HepG2 (cell line): ENCODE measurements around the gene ZNF226. TPM values are rescaled to one million over a fixed set of nuclear protein-coding genes. Genes with fewer than 3 reads are reported as not detected.

Experiments
- AGO1 ChIP-seq: fragments of 200-400 bp; formaldehyde crosslinking; IDR thresholded peaks from 2 replicates; pipeline ENCODE4 v1.6.1; 2017; ENCODE audit warnings: mild to moderate bottlenecking, low read depth, low read length, moderate library complexity; ENCODE audit not compliant: poor library complexity, severe bottlenecking
- ASH2L ChIP-seq: fragments of 300-600, 200-600 bp; sonication (generic); IDR thresholded peaks from 2 replicates; pipeline ENCODE4 v1.7.0; 2017; ENCODE audit warnings: low read depth, mild to moderate bottlenecking, moderate library complexity, mixed read lengths, low read length; ENCODE audit not compliant: insufficient read length
- FLYWCH1 ChIP-seq: sonication (generic); formaldehyde crosslinking; IDR thresholded peaks from 2 replicates; pipeline ENCODE4 v1.8.1; 2023; ENCODE audit warnings: mild to moderate bottlenecking, missing genetic modification reagents
- FOXA3 ChIP-seq: IDR thresholded peaks from 2 replicates; pipeline ENCODE4 v1.6.1; 2016; ENCODE audit warnings: missing genetic modification reagents, missing compliant biosample characterization
- IRX3 ChIP-seq: sonication (generic); formaldehyde crosslinking; IDR thresholded peaks from 2 replicates; pipeline ENCODE4 v1.8.1; 2023; ENCODE audit warnings: mild to moderate bottlenecking, low read depth, missing genetic modification reagents, borderline replicate concordance
- KAT7 ChIP-seq: IDR thresholded peaks from 2 replicates; pipeline ENCODE4 v1.6.1; 2018; ENCODE audit warnings: borderline replicate concordance, missing compliant biosample characterization
- KDM2A ChIP-seq: sonication (generic); formaldehyde crosslinking; IDR thresholded peaks from 2 replicates; pipeline ENCODE4 v1.4.0; 2020; ENCODE audit warnings: low read depth, missing genetic modification reagents, borderline replicate concordance
- MTF2 ChIP-seq: sonication (generic); formaldehyde crosslinking; IDR thresholded peaks from 2 replicates; pipeline ENCODE4 v1.5.0; 2020; ENCODE audit warnings: missing genetic modification reagents, borderline replicate concordance
- RXRB ChIP-seq: IDR thresholded peaks from 2 replicates; pipeline ENCODE4 v1.6.1; 2016; ENCODE audit warnings: borderline replicate concordance, missing genetic modification reagents, missing compliant biosample characterization
- SKI ChIP-seq: fragments of 450-650 bp; IDR thresholded peaks from one replicate; pipeline ENCODE4 v1.6.1; 2018; ENCODE audit warnings: mild to moderate bottlenecking; ENCODE audit not compliant: partially characterized antibody
- SRSF1 ChIP-seq: fragments of 200-400 bp; formaldehyde crosslinking; optimal IDR thresholded peaks from 2 replicates; pipeline ENCODE3; 2017; ENCODE audit warnings: mild to moderate bottlenecking, low read depth, low read length, moderate library complexity
- SRSF9 ChIP-seq: fragments of 200-400 bp; formaldehyde crosslinking; IDR thresholded peaks from 2 replicates; pipeline ENCODE4 v1.6.1; 2018; ENCODE audit warnings: borderline replicate concordance, mild to moderate bottlenecking, low read depth, low read length; ENCODE audit not compliant: insufficient read depth, poor library complexity, severe bottlenecking
- ZEB1 ChIP-seq: IDR thresholded peaks from 2 replicates; pipeline ENCODE4 v1.6.1; 2012; ENCODE audit warnings: mild to moderate bottlenecking, low read depth, inconsistent platforms; ENCODE audit not compliant: insufficient replicate concordance
- ZFP62 ChIP-seq: sonication (generic); formaldehyde crosslinking; IDR thresholded peaks from 2 replicates; pipeline ENCODE4 v1.4.0; 2020; ENCODE audit warnings: missing genetic modification reagents
- ZNF24 ChIP-seq: fragments of 450-650 bp; IDR thresholded peaks from 2 replicates; pipeline ENCODE4 v1.6.1; 2017; ENCODE audit warnings: antibody characterized with exemption, mild to moderate bottlenecking
- ZNF333 ChIP-seq: sonication (generic); formaldehyde crosslinking; IDR thresholded peaks from 2 replicates; pipeline ENCODE4 v1.4.0; 2020; ENCODE audit warnings: mild to moderate bottlenecking, missing genetic modification reagents, borderline replicate concordance
- ZNF629 ChIP-seq: sonication (generic); formaldehyde crosslinking; conservative IDR thresholded peaks from 2 replicates; pipeline ENCODE4 v1.5.0; 2020; ENCODE audit warnings: missing genetic modification reagents
- ZNF724P ChIP-seq: sonication (generic); formaldehyde crosslinking; IDR thresholded peaks from 2 replicates; pipeline ENCODE4 v1.8.0; 2022; ENCODE audit warnings: missing genetic modification reagents, borderline replicate concordance
- ZNF775 ChIP-seq: sonication (generic); formaldehyde crosslinking; IDR thresholded peaks from 2 replicates; pipeline ENCODE4 v1.4.0; 2020; ENCODE audit warnings: missing genetic modification reagents, mild to moderate bottlenecking, moderate library complexity, borderline replicate concordance
- ZSCAN9 ChIP-seq: IDR thresholded peaks from 2 replicates; pipeline ENCODE4 v1.6.1; 2016; ENCODE audit warnings: borderline replicate concordance
- polyA plus RNA-seq, 8 experiments: library from polyadenylated mRNA; depleted of rRNA in 3 of 8; stranded (reverse) in 7 of 8; unstranded in 1 of 8; fragments of >200 nt; fragmentation: Illumina TruSeq in 4 of 8; extraction: Trizol in 4 of 8; gene quantifications; 2 replicates each; pipeline versions ENCODE4 v1.2.1 to v1.2.3, GENCODE V29; 2011 to 2016; ENCODE audit warnings: low read depth in 4 of 8, missing spikeins in 1 of 8, mixed read lengths in 1 of 8; ENCODE audit not compliant: insufficient read depth in 1 of 8
- total RNA-seq, 5 experiments: library from RNA; depleted of rRNA; stranded (reverse); fragments of >200 nt; fragmentation: Illumina TruSeq; extraction: Trizol; gene quantifications; 2 replicates each; pipeline ENCODE4 v1.2.3, GENCODE V29; 2016; ENCODE audit warnings: low read depth in 1 of 5
- TF ChIP-seq, protein P1 (sequence below): sonication (generic); formaldehyde crosslinking; IDR thresholded peaks from 2 replicates; pipeline ENCODE4 v1.4.0; 2020; ENCODE audit warnings: mild to moderate bottlenecking, missing genetic modification reagents
- TF ChIP-seq, protein P2 (sequence below): sonication (generic); IDR thresholded peaks from 2 replicates; pipeline ENCODE4 v1.6.1; 2016; ENCODE audit warnings: low read depth, borderline replicate concordance
- TF ChIP-seq, protein P3 (sequence below): sonication (generic); formaldehyde crosslinking; IDR thresholded peaks from 2 replicates; pipeline ENCODE4 v1.4.0; 2020; ENCODE audit warnings: missing genetic modification reagents, borderline replicate concordance

The ZNF226 gene
- total and polyA plus RNA-seq, 2 of the 13 experiments (the other 11 are each of a cell fraction or from before 2014, with no cell fraction given), result 8.3 to 16.0 TPM

DNA sequence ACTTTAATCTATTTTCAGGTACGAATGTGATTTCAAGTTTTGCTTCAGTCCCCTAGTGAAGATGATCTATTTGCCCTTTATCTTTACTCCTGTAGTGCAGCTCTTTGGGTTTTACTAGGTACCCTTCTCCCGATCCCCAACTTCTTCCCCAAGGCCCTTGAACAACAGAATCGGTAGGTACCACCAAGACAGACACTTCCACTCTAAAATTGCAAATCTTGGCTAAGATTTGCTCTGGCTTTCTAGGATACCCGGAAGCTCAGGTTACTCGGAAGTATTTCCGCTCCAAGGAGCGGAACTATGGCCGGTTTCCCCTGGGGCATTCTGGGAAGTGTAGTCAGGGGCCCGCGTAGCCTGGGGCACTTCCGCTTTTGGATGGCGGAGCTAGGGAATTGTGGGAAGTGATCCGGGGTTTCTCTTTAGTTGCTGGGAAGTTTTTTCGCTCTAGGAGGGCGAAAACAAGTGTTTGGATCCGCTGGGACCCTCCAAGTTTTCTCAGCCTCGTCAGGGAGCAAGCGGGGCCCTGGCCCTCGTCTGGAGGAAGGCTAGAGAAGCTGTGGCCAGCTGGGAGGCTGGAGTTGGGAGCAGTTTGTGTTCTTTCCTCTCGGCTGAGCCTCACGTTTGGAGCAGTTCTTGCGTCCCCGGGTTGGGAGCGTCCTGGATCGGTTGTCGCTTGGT is 42.4 kb downstream of the ZNF226 start (continued):
- TF ChIP-seq ZSCAN9 (CRISPR knock-in tag) (0 out of 2 replicates have a peak, but pooled peaks have one; percentile 39), ZNF333 (CRISPR knock-in tag) (0 out of 2 replicates have a peak, but pooled peaks have one; percentile 67), SRSF9 (no peak), SKI (no peak), RXRB (CRISPR knock-in tag) (0 out of 2 replicates have a peak, but pooled peaks have one; percentile 30), IRX3 (CRISPR knock-in tag) (no peak), FOXA3 (CRISPR knock-in tag) (no peak), SRSF1 (no peak), KDM2A (CRISPR knock-in tag) (peak; percentile 64), MTF2 (peak; percentile 35; the same call in 1 of the 2 replicates), AGO1 (no peak), ZNF775 (0 out of 2 replicates have a peak, but pooled peaks have one; percentile 45), ZFP62 (CRISPR knock-in tag) (no peak), ZNF24 (no peak), FLYWCH1 (CRISPR knock-in tag) (no peak), ASH2L (peak; percentile 58), ZEB1 (peak; percentile 34), ZNF629 (CRISPR knock-in tag) (no peak), ZNF724P (no peak), KAT7 (peak; percentile 38; the same call in 1 of the 2 replicates)
- TF ChIP-seq, protein P1, sequence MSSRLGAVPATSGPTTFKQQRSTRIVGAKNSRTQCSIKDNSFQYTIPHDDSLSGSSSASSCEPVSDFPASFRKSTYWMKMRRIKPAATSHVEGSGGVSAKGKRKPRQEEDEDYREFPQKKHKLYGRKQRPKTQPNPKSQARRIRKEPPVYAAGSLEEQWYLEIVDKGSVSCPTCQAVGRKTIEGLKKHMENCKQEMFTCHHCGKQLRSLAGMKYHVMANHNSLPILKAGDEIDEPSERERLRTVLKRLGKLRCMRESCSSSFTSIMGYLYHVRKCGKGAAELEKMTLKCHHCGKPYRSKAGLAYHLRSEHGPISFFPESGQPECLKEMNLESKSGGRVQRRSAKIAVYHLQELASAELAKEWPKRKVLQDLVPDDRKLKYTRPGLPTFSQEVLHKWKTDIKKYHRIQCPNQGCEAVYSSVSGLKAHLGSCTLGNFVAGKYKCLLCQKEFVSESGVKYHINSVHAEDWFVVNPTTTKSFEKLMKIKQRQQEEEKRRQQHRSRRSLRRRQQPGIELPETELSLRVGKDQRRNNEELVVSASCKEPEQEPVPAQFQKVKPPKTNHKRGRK (CRISPR knock-in tag), result no peak
- TF ChIP-seq, protein P2, sequence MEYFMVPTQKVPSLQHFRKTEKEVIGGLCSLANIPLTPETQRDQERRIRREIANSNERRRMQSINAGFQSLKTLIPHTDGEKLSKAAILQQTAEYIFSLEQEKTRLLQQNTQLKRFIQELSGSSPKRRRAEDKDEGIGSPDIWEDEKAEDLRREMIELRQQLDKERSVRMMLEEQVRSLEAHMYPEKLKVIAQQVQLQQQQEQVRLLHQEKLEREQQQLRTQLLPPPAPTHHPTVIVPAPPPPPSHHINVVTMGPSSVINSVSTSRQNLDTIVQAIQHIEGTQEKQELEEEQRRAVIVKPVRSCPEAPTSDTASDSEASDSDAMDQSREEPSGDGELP, result no peak
- TF ChIP-seq, protein P3, sequence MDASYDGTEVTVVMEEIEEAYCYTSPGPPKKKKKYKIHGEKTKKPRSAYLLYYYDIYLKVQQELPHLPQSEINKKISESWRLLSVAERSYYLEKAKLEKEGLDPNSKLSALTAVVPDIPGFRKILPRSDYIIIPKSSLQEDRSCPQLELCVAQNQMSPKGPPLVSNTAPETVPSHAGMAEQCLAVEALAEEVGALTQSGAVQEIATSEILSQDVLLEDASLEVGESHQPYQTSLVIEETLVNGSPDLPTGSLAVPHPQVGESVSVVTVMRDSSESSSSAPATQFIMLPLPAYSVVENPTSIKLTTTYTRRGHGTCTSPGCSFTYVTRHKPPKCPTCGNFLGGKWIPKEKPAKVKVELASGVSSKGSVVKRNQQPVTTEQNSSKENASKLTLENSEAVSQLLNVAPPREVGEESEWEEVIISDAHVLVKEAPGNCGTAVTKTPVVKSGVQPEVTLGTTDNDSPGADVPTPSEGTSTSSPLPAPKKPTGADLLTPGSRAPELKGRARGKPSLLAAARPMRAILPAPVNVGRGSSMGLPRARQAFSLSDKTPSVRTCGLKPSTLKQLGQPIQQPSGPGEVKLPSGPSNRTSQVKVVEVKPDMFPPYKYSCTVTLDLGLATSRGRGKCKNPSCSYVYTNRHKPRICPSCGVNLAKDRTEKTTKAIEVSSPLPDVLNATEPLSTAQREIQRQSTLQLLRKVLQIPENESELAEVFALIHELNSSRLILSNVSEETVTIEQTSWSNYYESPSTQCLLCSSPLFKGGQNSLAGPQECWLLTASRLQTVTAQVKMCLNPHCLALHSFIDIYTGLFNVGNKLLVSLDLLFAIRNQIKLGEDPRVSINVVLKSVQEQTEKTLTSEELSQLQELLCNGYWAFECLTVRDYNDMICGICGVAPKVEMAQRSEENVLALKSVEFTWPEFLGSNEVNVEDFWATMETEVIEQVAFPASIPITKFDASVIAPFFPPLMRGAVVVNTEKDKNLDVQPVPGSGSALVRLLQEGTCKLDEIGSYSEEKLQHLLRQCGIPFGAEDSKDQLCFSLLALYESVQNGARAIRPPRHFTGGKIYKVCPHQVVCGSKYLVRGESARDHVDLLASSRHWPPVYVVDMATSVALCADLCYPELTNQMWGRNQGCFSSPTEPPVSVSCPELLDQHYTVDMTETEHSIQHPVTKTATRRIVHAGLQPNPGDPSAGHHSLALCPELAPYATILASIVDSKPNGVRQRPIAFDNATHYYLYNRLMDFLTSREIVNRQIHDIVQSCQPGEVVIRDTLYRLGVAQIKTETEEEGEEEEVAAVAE (CRISPR knock-in tag), result no peak
